ENCODE measurements around the gene CUL5. TPM values are rescaled to one million over a fixed set of nuclear protein-coding genes. Genes with fewer than 3 reads are reported as not detected.

CUL5 gene
- total RNA-seq, 1 experiment from 2014 or later: 37.7 TPM

- no peak overlapping the region for H4K5ac ChIP-seq (ENCODE audit: insufficient read length, low read depth, low read length)
- H4K20me1 ChIP-seq (ENCODE audit: control insufficient read depth, insufficient read depth, insufficient read length): no peaks in the 10 kb centered on the region
- no peak overlapping the region for H3K14ac ChIP-seq (ENCODE audit: insufficient read depth, low read length)
- peak overlapping the region in 2 of 3 experiments; percentile 30 to 69; a peak in 3 of 7 replicates for H3K27ac Mint-ChIP-seq
- H3K79me2 ChIP-seq (ENCODE audit: insufficient read depth, low read length): no peaks in the 10 kb centered on the region
- no peak overlapping the region for H3K56ac ChIP-seq (ENCODE audit: insufficient read length, low read depth, low read length)
- no peaks in the 10 kb centered on the region for H3K9me3 ChIP-seq (ENCODE audit: control insufficient read depth, low read depth, low read length)
- no peak overlapping the region for H2BK12ac ChIP-seq (ENCODE audit: insufficient read length, low read depth, low read length)
- no peak overlapping the region for H2BK20ac ChIP-seq (ENCODE audit: low read depth, low read length, poor library complexity, severe bottlenecking)
- no peak overlapping the region for H2BK120ac ChIP-seq (ENCODE audit: low read depth, low read length, poor library complexity, severe bottlenecking)
- H3K27me3 Mint-ChIP-seq (ENCODE audit: low read depth): no peaks in the 10 kb centered on the region
- H3K36me3 Mint-ChIP-seq (ENCODE audit: insufficient read depth in 1 of 3, low read depth in 3 of 3): no peaks in the 10 kb centered on the region
- no peak overlapping the region for H3K4ac ChIP-seq (ENCODE audit: low read depth, low read length)
- no peaks in the 10 kb centered on the region for H3K79me1 ChIP-seq (ENCODE audit: insufficient read depth, low read depth, low read length, poor library complexity, severe bottlenecking)
- H3K4me1 ChIP-seq (ENCODE audit: insufficient read depth, low read length): no peaks in the 10 kb centered on the region
- H3K27ac ChIP-seq (ENCODE audit: insufficient read length, low read depth, low read length): no peak overlapping the region
- H2BK15ac ChIP-seq (ENCODE audit: low read depth, low read length): no peak overlapping the region
- no peaks in the 10 kb centered on the region for H3K23me2 ChIP-seq (ENCODE audit: insufficient read length, low read depth, low read length, poor library complexity, severe bottlenecking)
- peak; percentile 85 for DNase-seq
- no peak overlapping the region for H4K8ac ChIP-seq (replicated peaks; ENCODE audit: insufficient read length, low read depth, low read length)
- H3K4me1 Mint-ChIP-seq: peaks cover 5 to 6% of the 10 kb centered on the region in 2 experiments
- H3K23ac ChIP-seq (ENCODE audit: insufficient read length, low read depth, low read length): no peak overlapping the region
- no peak overlapping the region for H2AK5ac ChIP-seq (ENCODE audit: insufficient read length, low read length)
- H4K91ac ChIP-seq (ENCODE audit: insufficient read length, low read depth, low read length): no peak overlapping the region
- no peaks in the 10 kb centered on the region for H3K27me3 ChIP-seq (ENCODE audit: insufficient read depth, low read length)
- H2AFZ ChIP-seq (ENCODE audit: low read length): peak overlapping the region; percentile 43
- no peak overlapping the region for H3K4me2 ChIP-seq (ENCODE audit: insufficient read depth, insufficient read length, low read length)
- no peak overlapping the region for H3T11ph ChIP-seq (ENCODE audit: low read length)
- no CpG with 5 or more reads among the region's 6 CpGs for WGBS (ENCODE audit: extremely low coverage, insufficient read length, low lambda C conversion rate)
- no peaks in the 10 kb centered on the region for H3K9me3 Mint-ChIP-seq
- H2BK5ac ChIP-seq (ENCODE audit: insufficient read length, low read length): no peak overlapping the region
- H3K9ac ChIP-seq (ENCODE audit: extremely low read depth, insufficient read length, low read length): no peak overlapping the region
- H3K4me3 Mint-ChIP-seq: peak overlapping the region in 1 of 2 experiments; percentile 26; a peak in 1 of 5 replicates
- TF ChIP-seq CTCF (conservative IDR thresholded peaks at IDR 0.05): peak; percentile 90
- H3K18ac ChIP-seq (ENCODE audit: insufficient read length, low read depth, low read length): no peak overlapping the region
Observed at GRCh38 chr11:107999759-108000455, 8.8 kb upstream of the CUL5 start.
